ENCODE measurements around the gene KCNJ9.

Gene KCNJ9

DNA sequence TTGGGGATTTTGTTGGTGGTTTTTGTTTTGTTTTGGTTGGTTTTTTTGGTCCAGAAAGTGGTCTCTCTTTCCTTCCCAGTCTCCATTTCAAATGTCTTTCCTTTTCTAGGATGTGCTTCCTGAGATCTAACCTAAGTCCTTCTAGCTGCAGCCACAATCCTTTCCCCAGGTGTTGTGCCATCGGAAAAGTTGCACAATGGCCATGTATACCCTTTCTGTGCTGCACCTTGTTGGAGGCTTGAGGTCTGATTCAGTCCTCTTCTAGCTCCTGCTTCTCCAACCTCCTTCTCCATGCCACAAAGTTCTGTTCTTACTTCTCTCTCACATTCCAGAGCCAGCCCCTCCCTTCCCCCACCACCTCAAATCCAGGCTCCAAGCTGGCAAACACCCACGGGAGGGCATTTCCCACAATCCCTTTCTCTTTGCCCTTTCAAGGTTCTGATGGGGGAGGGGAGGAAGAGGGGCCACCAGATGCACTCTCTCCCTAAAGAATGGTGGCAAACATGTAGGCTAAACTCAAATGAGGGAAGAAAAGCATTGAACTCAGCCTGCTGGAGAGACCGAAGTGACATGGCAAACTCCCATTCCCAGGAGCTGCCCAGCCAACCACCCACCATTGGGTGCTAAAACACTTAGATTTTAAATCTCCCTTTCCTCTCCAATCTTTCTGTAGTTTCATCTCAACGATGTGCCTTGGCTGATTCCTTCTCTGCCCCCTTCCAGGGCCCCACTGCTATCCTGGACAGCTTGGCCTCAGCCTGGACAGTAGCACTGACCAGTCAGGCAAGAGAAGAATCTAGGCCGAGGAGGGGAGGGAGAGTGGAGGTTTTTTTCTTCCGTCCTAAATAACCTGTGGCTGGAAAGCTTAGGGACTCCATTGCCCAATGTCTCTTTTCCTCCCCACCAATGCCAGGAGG lies 14.3 kb upstream of the KCNJ9 start:
- no peak for DNase-seq (ENCODE audit: low read depth)

DNA sequence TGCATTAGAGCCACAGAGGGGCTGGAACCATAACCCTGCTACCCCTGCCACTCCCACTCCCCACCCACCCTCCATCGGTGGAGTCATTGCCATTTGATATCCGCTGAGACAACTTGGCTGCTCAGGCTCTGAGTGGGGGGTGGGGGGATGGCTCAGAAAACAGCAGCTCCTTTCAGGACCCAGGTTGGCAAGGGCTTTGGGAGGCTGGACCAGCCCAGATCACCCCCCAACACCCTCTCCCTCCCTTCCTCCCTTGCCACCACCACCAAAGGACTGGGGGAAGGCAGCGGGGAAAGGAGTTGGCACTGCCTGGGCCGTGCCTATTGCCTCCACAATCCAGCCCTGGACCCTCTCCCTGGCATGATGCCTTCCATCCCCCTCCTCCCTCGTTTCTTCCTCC lies 13.1 kb upstream of the KCNJ9 start:
- DNase-seq (ENCODE audit: low read depth), result no peak

DNA sequence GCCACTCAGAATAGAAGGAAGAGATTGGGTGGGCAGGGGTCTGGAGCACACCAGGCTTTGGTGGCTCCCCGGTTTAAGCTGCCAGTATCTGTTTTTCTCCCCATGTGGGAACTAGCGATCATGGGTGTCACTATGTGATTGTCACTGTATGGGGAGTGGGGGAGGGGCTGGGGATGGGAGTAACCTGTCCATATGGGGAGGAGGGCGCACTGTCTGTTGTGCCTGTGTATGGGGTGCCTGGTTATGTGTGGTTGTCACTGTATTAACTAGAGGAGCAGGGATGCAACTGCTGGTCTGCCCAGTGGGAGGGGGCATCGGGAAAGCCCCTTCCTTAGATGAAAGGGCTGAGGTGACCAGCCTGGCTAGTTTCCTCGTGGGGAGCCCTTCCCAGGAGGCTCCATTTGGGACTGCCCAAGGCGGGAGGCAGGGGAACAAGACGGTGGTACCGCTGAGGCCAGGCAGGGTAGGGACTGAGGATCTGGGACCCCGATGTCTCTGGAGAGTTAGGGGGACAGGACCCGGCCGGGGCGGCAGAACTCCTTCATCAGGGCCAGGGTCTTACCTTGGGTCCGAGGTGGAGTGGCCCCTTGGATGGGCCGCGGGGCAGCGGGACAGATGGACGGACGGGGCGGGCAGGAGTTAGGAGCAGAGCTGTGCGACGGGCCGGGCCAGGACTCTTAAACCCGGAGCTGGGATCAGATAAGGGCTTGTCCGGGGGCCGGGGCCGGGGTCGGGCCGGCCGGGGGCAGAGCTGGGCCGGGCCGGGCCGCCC lies 11.7 kb upstream of the KCNJ9 start, which contains the start of gene KCNJ10:
Gene KCNJ10, minus strand, starts transcription at position 701 of the 772 bp plus-strand sequence. CDS start 27,628 bp downstream, outside the sequence.
- DNase-seq (ENCODE audit: low read depth), result no peak

DNA sequence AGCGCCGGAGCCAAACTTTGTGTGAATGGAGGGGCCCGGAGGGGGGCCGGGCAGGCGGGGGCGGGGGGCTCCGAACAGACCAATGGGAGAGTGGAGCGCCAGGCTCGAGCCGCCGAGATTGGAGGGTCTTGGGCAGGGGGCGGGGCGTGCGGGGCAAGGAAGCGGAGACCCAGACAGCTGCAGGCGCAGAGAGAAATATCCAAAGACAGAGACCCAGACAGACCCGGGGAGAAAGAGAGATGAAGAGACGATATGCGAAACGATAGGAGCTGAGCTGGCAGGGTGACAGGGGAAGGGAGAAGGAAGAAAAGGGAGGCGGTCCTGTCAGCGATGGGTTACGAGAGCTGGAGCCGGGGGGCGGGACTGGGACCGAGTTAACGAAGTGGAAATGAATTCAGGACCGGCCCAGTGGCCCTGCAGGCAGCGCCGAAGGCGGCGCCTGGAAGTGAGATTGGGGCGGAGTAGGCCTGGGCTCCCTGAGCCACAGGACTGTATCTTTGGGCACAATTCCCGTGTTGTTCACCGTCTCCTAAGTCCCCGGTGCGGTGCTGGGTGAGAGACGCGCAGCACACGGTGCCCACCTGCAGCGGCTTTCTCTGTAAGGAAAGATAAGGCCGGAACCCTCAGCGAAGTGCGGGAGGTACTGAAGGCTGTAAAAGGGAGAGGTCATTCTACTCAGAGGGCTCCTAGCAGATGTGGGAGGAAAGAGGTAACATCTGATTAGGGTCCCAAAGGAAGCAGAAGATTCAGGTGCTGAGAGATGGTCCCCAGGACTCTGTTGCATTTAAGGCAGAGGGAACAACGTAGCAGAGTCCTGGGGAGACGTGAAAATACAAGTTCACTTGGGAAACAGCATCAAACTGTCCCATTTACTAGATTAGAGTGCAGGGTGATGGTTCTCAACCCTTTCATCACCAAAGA lies 10.8 kb upstream of the KCNJ9 start:
- DNase-seq (ENCODE audit: low read depth), result no peak

DNA sequence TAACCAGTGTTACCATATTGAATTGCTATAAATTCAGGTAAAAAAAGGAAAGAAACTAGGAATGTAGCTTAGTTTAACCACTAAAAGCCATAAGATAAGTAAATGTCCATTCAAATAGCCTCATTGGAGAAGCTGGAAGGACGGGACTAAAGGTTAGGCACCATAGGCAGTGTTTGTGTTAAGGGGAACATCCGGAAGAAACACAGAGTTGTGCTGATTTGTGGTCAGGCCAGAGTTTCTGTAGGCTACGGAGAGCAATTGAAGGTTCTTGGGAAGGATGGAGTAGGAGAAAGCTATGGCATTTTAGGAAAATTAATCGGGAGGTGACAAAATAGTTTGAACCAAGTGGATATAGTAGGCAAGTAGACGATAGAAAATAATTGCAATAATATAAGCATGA lies 10.0 kb upstream of the KCNJ9 start:
- DNase-seq (ENCODE audit: low read depth), result no peak

DNA sequence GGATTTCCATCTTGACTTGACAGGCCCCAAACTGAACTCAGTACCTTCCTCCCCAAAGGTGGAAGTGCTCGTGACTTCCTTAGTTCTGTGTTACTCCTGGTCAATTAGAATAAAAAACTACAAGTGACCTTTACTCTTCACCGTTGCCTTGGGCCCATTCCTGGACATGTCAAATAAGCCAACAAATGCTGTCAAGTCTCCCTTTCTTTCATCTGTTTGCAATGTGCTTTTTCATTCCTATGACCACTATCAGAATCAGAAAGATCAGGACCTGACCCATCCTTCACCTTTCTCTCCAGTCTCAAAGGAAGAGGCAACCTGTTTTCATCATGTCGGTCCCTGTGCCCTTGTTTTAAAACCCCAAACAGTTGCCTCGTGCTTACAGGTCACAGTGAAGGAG lies 6.5 kb upstream of the KCNJ9 start:
- no peak for DNase-seq (ENCODE audit: low read depth)

DNA sequence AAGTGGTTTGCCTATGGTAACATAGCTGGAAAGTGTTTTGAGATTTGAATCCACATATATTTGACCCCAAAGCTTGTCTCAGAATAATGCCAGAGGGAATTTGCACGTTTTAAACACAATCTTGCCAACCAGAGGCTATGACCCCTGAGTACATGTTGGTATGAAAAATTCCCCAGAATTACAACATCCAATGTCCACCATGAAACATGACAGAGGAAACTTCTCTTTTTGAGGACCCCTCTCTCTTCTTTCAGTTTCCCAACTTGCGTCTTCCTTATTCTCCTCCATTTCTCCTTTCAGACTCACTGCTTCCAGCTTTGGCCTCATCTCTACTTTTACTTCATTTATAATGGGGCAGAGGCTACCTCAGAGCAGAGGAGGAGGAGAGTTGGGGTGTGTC lies 5.5 kb upstream of the KCNJ9 start:
- no peak for DNase-seq (ENCODE audit: low read depth)

DNA sequence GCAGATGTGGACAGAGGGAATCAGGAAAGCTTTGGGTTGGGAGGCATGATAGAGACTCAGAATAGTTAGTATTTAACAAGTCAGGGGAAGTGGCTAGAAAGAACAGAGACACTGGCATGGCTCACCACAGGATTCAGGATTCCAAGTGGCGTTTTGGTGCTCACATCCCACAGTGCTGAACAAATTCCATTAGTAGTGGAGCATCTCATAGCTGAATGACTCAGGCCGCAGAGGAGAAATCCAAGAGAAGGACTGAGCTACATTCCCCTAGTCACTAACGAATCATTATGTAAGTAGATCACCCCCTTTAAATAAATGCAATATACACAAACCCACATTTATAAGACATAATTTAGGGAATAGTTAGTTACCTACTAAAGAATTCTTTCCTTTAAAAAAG lies 5.0 kb upstream of the KCNJ9 start:
- DNase-seq (ENCODE audit: low read depth), result no peak

DNA sequence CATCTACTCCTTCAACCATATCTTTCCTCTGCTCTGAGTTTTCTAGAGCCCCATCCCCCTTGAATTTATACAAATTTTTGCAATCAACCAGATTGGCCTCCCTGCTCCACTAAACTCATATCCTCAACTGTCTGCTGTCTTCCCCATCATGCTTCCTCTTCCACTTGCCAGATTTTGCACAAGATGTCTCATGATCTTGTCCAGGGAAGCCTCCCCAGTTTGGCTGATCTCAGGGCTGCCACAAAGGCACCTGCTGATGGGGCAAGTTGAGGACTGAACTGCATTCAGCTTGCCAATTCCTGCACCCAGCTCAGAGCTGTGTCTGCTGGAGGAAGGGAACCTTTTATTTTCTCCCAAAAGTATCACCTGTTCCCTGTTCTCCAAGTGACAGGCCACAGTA lies 3.9 kb upstream of the KCNJ9 start:
- no peak for DNase-seq (ENCODE audit: low read depth)

DNA sequence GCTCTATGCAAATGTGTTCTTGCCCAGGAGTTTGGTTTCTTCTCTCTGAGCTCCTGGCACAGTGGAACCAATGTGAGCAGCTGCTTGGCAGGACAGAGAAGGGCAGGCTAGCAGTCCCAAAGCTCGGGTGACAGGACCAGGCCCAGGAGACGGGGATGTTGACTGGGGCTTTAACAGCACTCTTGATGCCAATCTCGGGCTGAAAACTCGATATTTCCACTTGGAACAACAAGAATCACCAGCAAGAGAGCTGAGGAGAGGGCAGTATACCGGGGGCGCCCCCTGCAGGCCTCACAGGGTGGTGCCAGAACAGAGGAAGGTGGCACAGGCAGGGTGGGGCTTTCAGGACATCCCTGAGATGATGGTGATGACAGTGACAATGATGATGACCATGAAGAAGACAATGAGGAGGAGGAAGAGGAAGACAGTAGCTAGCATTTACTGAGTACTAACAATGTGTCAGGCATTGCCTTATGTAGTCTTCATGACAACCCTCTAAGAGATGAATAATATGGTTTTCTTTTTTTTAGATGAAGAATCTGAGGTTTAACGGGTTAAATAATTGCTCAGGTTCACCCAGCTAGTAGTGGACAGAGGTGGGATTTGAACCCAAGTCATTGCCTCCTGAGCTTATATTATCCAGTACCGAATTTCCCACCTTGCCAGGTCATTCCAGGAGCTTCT lies 2.7 kb upstream of the KCNJ9 start:
- DNase-seq (ENCODE audit: low read depth), result no peak

DNA sequence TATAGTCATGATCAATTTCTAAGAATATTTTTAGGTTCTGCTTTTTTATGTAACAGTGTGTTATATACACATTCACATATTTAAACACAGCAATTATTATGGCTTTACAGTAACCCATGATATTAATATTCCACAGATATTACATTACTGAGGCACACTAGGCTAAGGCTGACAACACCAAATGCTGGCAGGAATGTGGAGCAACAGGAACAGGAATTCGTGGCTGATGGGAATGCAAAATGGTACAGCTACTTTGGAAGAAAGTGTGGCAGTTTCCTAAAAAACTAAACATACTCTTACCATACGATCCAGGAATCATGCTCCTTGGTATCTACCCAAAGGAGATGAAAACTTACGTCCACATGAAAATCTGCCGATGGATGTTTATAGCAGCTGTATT lies 1.9 kb upstream of the KCNJ9 start:
- no peak for DNase-seq (ENCODE audit: low read depth)

DNA sequence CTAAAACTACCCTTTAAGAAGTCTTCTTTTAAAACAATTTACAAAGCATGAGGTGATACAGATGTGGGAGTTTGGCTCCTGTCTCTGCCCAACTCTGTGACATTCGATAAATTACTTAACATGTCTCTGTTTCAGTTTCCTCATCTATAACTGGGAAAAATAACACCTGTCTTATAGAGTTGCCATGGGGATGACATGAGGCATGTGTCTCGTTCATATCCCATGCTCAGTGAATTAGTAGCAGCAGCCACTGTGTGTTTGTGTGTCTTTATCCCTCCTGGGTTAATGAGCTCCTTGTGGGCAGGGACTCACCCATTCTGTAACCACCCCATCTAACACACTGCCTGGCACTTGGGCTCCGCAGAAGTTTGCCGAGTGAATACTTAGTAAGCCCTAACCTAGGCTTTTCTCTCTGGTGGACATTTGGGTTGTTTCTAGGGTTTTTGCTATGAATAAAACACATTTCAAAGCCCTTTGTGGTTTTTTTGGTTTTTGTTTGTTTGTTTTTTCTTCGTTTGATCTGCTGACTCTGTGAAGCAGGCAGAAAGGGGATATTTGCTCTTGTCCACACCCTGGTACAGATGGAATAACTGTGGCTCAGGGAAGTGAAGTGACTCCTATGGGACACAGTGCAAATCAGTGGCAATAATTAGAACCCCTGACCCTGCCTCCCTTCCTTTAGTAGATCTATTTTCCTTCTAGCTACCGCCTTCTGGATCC lies 797 bp upstream of the KCNJ9 start:
- DNase-seq (ENCODE audit: low read depth), result no peak

DNA sequence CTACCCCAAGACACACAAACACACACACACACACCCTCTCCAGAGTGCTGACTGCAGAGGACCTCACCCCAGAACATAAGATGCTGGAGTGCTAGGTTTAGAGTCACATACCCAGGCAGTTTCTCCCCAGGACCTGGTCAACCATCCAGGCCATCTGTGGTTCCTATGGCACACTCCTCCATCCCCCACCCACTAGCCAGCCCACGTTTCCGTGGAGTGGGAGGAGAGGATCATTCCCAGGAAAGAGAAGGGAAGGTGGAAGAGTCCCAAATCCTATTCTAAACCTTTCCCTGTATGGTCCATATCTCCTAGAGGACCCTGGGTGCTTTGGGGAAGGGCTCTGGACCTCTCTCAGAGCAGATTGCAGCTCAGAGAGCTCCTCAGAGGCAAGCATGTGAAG lies 1.1 kb downstream of the KCNJ9 start:
- no peak for DNase-seq (ENCODE audit: low read depth)

DNA sequence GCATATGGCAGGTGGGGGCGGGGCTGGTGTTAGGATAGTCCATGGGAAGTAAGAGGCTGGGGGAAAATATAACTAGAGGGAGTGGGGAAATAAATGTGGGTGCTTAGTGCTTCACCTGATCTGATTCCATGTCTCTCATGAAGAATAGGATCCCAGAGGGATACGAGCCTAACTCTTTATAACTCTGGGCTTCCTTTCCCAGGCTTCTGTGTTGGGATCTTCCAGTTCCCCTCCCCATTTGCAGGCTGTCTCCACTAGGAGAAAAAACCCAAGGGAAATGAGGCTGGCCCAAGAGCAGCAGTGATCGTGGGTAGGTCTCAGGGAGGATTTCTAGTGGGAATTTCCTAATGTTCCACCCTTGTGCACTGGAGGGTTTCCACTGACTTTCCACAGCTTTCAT lies 1.6 kb downstream of the KCNJ9 start:
- DNase-seq (ENCODE audit: low read depth), result no peak

DNA sequence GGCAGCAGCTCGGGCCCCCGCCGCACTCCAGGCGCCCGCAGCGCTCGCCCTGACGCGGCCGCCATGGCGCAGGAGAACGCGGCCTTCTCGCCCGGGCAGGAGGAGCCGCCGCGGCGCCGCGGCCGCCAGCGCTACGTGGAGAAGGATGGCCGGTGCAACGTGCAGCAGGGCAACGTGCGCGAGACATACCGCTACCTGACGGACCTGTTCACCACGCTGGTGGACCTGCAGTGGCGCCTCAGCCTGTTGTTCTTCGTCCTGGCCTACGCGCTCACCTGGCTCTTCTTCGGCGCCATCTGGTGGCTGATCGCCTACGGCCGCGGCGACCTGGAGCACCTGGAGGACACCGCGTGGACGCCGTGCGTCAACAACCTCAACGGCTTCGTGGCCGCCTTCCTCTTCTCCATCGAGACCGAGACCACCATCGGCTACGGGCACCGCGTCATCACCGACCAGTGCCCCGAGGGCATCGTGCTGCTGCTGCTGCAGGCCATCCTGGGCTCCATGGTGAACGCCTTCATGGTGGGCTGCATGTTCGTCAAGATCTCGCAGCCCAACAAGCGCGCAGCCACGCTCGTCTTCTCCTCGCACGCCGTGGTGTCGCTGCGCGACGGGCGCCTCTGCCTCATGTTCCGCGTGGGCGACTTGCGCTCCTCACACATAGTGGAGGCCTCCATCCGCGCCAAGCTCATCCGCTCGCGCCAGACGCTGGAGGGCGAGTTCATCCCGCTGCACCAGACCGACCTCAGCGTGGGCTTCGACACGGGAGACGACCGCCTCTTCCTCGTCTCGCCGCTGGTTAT lies 2.8 kb downstream of the KCNJ9 start:
- no peak for DNase-seq (ENCODE audit: low read depth)

DNA sequence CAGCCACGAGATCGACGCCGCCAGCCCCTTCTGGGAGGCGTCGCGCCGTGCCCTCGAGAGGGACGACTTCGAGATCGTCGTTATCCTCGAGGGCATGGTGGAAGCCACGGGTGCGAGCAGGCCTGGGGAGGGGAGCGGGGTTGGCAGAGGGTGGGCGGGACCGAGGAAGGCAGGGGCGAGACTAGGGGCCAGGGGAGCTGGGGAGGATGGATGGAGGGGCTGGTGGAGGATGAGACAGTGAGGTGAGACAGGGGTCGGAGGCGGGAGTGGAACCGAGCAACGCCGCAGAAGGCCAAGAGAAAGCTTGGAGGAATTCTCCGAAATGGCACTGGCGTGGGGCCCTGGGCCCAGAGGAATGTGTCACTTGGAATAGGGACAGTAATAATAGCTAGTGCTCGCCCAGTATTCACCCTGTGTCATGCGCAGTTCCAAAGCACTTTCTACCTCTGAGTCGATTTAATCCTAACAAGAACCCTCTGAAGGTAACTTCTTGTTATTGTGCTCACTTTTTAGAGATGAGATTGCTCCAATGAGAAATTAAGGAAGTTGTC lies 3.5 kb downstream of the KCNJ9 start:
- DNase-seq (ENCODE audit: low read depth), result no peak

DNA sequence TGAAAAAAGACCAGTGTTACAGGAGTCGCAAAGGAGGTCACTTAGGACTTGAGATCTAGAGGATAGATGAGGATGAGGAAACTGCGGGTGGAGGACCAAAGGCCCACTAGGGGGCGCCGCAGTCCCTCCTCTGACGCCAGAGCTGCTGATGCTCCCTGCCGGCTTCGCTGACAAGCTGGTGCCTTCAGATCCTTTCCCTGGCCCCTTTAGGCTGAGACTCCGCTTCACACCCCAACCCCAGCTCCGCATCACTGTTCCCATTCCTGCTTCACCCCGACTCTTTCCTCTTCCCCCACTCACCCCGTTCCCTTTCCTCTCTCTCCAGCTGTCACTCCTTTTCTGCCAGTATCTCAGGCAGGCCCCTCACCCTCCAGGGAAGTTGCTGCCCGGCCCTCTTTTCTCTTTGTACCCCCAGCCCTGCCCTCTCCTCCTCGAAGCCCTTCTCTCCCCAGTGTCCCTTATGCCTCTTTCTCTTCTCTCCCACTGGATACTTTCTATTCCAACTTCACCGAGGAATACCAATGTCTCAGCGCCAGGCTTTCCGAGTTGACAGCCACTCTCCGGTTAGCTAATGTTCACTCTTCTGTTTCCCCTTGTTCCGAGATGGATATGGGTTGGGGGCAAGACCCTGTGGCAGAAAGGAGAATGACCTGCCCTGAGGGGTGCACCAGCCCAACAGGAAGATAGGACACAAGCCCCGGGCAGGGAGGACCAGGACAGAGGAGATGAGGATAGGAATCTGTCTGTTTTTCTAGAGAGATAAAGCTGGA lies 4.5 kb downstream of the KCNJ9 start:
- DNase-seq (ENCODE audit: low read depth), result peak; percentile 65

DNA sequence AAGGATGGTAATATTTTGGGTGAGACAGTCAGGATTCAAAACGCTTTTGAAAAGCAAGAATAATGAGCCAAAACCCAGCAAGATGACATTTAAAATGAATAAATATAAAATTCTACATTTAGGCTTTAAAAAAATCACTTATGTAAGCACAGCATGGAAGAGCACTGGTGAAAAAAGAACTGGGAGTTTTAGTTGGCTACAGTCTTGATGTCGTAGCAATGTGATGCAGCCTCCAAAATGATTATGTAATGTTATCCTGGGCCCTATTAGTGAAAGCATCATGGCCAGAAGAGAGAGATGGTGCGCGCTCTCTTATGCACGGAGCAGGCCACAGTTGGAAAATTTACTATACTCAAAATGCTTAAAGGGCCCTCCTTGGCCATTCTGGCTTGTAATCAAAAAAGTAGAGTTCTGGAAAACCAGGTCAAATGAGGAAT lies 5.1 kb downstream of the KCNJ9 start:
- DNase-seq (ENCODE audit: low read depth), result no peak

DNA sequence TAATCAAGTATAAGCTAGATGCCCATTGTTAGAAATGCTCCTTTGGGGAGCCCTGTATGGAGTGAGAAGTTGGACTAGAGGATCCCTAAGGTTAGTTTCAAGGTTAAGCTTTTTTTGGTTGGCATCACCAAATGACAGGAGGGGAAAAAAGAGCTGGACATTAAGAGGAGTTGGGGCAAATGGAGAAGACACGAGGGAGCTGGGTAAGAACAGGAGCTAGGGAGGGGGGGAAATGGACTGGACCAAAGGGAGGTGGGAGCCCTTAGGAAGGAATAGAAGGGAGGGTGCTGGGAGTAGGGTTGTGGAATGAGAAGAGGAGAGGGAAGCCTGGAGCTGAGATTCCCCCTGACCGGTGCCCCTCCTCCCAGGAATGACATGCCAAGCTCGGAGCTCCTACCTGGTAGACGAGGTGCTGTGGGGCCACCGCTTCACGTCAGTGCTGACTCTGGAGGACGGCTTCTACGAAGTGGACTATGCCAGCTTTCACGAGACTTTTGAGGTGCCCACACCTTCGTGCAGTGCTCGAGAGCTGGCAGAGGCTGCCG lies 5.9 kb downstream of the KCNJ9 start:
- no peak for DNase-seq (ENCODE audit: low read depth)

All from CMK (cell line).